Erythroblast (primary cell): Measurements from ENCODE around the gene KCNRG.

Experiments
- GATA1 ChIP-seq: IDR thresholded peaks from 2 replicates; pipeline ENCODE4 v1.6.1; 2011; ENCODE audit warnings: low read depth, mild to moderate bottlenecking, control low read depth, low read length, moderate library complexity
- POLR2A ChIP-seq: IDR thresholded peaks from 2 replicates; pipeline ENCODE4 v1.6.1; 2011; ENCODE audit warnings: mild to moderate bottlenecking, low read length

DNA sequence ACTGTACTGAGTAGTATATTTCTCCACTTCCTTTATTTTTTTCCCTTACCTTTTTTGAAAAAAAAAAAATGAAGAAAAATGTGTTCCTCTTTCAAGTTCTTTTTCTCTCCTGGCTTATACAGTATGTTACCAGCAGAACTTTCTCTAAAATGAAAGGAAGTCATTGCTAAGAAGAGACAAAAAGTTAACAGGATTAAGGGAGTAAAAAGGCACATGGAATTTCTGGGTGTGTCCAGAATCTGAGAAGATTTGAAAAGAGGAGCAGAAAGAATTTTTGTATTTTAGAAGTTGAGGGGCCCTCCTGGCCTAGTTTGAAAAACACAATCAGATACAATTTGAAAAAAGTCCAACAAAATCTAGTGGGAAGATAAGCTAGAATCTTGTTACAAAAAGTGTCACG is 39.4 kb upstream of the KCNRG start:
- TF ChIP-seq POLR2A (no peak), GATA1 (no peak)
